Erythroblast (primary cell): ENCODE measurements around the gene SPNS2.
"Not testable (repeated sequence)": the region's sequence is repeated elsewhere in the genome, so short reads cannot be mapped to it uniquely, and the experiment has no call there.

Source experiments
- DNase-seq, 2 experiments: peaks; one replicate each; lab custom pipeline; 2025; lab: John Stamatoyannopoulos, UW
- GATA1 ChIP-seq: IDR thresholded peaks from 2 replicates; pipeline ENCODE4 v1.6.1; 2011; ENCODE audit warnings: low read depth, mild to moderate bottlenecking, control low read depth, low read length, moderate library complexity
- POLR2A ChIP-seq: IDR thresholded peaks from 2 replicates; pipeline ENCODE4 v1.6.1; 2011; ENCODE audit warnings: mild to moderate bottlenecking, low read length

Gene SPNS2

DNA sequence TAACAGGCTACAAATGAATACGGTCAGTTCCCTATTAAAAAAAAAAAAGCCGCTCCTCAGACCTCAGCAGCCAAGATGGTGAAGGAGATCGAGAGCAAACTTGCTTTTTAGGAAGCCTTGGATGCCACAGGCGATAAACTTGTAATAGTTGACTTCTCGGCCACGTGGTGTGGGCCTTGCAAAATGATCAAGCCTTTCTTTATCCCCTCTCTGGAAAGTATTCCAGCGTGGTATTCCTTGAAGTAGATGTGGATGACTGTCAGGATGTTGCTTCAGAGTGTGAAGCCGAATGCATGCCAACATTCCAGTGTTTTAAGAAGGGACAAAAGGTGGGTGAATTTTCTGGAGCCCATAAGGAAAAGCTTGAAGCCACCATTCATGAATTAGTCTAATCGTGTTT is 73.5 kb downstream of the SPNS2 start:
- TF ChIP-seq GATA1 (no peak), POLR2A (no peak)
- no peak for DNase-seq

DNA sequence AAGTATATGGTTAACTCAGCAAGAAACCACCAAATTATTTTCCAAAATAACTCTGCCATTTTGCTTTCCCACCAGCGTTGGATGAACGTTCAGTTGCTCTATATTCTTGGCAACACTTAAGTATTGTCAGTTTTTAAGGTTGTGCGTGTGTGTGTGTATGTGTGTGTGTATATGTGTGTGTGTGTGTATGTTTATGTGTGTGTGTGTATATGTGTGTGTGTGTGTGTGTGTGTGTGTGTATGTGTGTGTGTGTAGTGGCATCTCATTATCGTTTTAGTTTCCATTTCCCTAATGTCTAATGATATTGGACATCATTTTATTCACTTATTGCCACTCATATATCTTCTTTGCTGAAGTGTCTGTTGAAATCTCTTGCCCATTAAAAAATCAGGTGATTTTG is 74.4 kb downstream of the SPNS2 start:
- TF ChIP-seq GATA1, result no peak
- no peak for TF ChIP-seq POLR2A
- DNase-seq, result no peak

DNA sequence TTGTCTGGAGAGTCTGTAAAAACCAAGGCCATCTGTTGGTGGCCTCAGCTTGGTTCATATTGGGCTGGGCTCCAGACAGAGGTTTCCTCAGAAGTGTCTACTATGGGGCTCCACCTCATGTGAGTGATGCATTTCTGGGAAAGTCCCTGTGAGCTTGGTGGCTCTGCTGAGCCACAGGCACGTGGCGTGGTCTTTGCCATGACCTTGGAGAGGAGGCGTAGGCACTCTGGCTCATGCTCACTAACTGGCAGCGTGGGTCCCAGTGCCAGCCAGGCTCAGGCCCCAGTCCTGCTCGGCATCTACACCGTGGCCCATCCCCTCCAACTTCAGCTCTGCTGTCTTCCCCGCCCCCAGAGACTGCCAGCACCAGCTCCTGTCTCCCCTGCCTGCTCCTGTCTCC is 75.0 kb downstream of the SPNS2 start:
- TF ChIP-seq GATA1, result no peak
- no peak for TF ChIP-seq POLR2A
- DNase-seq, result no peak

DNA sequence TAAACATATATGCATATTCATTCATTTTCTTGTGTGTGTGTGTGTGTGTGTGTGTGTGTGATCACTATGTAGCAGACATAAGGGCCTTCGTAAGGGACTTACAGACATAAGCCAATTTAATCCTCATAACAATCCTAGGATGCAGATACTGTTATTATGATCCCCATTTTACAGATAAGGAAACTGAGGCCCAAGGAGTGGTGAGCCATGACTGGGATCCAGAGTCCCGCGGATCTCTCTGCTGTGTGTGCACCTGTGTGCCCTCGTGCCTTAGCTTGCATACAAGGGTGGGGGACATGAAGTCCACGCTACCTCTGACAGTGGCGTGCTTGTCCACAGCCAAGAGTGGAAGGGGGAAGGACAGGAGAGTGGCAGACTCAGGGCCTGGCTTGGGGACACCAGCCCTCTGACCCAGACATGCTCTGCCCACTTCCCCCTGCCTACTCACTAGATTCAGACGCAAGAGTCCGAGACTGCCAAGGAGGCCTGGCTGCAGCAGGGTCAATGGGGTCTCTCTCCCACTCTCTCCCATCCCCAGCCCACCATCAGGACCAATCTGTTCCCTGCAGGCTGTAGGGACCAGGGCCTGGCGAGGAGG is 75.9 kb downstream of the SPNS2 start:
- TF ChIP-seq POLR2A (no peak), GATA1 (no peak)
- DNase-seq, result no peak

DNA sequence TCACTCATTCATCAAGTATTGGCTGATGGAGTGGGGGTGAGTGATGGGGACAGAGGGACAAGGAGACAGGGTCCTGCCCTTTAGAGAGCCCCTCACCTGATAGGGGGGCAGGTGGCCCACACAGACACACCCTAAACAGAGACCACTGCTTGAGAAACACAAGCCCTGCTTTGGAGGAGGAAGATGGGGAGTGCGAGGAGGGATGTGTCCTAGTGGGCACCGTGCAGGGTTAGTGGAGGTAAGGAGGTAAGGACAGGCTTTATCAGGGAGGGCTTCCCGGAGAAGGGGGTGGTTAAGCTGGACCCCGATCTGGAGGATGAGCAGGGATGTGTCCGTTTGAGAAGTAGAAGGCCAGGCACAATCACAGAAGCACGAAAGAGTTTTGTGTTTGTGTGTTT is 77.5 kb downstream of the SPNS2 start:
- DNase-seq, result no peak
- no peak for TF ChIP-seq GATA1

DNA sequence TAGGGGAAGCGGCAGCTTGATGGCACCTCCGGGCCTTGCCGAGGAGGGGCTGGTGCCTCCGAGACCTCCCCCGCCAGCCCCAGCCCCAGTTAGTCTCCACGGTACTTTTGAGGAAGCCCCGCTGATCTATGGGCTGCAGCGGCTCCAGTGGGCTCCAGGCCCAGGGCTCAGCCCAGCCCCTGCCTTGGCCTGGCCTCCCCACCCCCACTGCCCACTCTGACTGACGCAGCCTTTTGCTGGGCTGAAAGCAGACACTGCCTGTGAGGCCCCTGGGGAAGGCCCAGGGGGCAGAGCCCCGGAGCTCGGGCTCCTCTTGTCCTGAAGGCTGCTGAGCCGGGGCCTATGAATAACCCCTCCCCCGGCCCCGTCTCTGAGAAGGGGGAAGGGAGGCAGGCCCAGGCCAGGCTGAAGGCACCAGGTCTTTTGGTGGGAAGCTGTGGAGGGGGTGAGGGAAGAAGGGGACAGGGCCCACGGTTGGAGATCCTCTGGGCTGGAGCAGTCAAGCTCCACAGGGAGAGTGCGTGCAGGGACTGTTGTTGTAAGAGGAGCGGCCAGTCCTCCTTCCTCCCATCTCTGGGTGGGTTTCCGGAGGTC is 78.1 kb downstream of the SPNS2 start:
- DNase-seq, result no peak
- TF ChIP-seq POLR2A, result no peak
- no peak for TF ChIP-seq GATA1

DNA sequence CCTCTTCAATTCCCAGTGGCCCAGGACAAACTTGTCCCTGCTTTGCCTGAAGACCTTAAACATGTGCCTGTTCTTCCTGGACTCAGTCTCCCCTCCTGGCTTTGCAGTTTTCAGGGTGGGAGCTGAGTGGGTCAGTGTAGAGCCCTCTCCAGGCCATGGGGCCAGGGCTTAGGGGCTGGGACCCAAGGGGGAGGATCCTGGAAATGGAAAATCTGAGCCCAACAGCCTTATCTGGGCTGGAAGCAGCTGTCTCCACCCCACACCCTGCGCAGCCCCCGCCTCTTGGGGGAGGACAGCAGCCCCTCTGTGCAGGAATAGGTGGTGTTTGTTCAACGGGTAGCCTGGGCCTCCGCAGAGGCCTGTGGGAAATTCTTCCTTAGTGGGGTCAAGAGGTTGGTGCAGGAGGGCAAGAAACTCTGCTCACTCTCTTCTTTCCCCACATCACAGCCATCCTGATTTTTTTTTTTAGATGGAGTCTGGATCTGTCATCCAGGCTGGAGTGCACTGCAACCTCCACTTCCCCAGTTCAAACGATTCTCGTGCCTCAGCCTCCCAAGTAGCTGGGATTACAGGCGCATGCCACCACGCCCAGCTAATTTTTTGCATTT is 78.8 kb downstream of the SPNS2 start:
- no peak for DNase-seq
- TF ChIP-seq POLR2A, result no peak
- no peak for TF ChIP-seq GATA1

DNA sequence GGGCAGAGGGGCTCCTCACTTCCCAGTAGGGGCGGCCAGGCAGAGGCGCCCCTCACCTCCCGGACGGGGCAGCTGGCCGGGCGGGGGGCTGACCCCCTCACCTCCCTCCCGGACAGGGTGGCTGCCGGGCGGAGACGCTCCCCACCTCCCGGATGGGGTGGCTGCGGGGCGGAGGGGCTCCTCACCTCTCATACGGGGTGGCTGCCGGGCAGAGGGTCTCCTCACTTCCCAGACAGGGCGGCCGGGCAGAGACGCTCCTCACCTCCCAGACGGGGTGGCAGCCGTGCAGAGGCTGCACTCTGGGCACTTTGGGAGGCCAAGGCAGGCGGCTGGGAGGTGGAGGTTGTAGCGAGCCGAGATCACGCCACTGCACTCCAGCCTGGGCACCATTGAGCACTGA is 79.7 kb downstream of the SPNS2 start:
- DNase-seq, result not testable (repeated sequence)

DNA sequence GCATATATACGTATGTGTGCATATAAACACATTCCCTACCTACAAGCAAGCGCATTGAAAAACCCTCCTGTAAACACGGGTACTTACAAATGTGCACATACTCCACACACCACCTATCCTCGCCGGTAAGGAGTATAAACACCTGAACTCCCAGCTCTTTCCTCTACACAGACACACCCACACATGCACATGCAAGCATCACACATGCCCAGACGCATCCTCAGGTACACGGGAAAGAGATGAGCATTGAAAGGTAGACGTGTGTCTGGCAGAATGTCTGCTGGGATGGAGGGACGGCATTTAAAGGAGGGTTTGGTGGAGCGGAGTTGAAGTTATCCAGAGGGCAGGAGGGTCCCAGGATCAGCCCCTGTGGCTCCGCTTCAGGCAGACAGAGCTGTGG is 81.0 kb downstream of the SPNS2 start:
- no peak for DNase-seq
- TF ChIP-seq POLR2A, result no peak
- no peak for TF ChIP-seq GATA1

DNA sequence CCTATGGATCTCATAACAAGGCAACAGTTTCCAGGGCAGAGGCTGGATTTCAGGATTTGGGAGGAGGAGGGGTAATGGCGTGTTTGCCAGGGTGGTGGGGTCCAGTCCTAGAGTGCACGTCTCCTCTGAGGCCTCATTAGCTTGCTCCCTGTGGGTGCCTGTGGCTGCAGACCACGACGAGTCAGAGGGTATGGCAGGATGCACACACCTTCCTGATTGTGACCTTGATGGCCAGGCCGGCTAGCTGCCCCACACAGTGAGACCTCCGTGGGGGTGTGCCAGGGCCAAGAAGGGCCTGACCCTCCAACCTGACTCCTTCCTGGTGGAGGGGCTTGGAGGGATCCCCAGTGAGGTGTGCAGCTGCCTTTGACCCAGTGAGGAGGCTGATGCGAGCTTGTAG is 81.6 kb downstream of the SPNS2 start:
- DNase-seq, result no peak

DNA sequence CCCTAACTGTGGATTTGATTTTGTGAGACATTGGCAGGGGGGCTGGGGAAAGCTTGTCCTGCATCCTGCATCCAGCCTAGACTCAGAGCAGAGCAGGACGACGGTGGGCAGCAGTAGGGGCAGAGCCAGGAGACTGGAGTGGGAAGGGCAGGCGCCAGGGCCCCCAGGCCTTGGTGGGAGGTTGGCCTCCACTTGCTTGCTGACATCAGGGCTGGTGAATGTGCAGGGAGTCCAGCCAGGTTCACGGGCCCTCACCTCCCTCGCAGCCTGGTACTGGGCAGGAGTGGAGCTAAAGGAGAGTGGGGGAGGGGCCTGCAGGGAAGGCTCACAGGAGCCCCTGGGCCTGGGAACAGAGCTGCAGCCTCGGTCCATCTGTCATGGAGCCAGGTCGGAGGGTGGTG is 83.4 kb downstream of the SPNS2 start:
- no peak for DNase-seq
- TF ChIP-seq POLR2A (no peak), GATA1 (no peak)

More for the DNA sequence above, 81.6 kb downstream of the SPNS2 start:
- TF ChIP-seq GATA1 (no peak), POLR2A (no peak)

DNA sequence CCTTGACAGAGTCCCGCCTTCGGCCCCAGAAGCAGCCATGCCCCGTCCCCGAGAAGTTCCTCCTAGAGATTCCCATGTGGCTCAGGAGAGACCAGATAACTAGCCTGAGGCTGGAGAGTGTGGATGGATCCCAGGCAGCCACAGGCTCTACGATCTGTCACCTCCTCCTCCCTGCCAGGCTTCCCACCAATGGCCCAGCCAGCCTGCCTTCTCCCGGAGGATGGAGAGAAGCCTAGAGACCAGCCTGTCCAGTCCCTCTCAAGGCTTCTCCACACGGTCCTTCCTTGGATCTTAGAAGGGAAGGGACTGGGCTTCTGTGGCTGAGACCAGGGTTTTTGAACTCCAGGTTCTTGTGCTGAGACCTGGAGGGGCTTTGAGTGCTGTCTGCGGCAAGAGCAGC is 84.0 kb downstream of the SPNS2 start:
- no peak for DNase-seq
- TF ChIP-seq POLR2A (no peak), GATA1 (no peak)

DNA sequence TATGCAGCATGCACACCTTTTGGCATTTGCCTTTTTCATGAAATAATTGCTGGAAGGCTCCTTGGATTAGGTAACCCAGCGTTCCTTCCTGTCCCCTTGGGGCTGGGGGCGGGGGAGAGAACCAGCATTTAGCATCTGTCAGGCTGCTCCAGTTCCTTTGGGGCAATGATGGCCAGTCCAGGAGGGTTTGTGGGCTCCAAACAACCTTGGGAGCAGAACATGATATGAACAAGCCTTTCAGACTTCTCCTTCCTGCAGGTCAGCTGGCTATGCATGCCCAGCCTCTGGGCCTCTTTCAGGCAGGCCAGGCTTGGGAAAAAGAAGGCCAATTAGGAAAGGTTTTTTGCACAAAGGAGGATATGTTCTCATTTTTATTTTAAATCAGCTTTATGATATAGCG is 84.5 kb downstream of the SPNS2 start:
- TF ChIP-seq GATA1, result no peak
- TF ChIP-seq POLR2A, result no peak
- DNase-seq, result no peak

DNA sequence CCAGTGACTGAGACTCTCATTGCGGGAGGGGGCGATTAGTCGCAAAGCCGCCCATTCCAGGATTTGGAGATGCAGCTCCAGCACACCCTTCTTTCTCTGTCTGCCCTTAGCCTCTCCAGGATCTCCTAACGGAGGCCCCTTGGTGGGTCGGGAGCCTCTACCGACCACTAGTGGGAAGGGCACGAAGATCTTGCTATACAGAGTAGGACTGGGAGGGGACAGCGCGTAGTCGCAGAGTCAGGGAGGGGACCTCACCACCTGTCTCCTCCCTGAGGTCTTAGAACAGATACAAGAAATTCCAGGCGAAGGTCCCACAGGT is 85.1 kb downstream of the SPNS2 start:
- DNase-seq, result no peak

More for the DNA sequence above, 85.1 kb downstream of the SPNS2 start:
- no peak for TF ChIP-seq POLR2A
